Left lung (tissue), 10 donors: ENCODE measurements around the gene C3orf20. TPM values are rescaled to one million over a fixed set of nuclear protein-coding genes. Genes with fewer than 3 reads are reported as not detected.

Source experiments
- ATAC-seq: fragments of 200-7000 bp; cut with Tn5 transposase; one replicate; pipeline ENCODE4 v1.9.1; 2020; ENCODE audit warnings: moderate library complexity
- DNase-seq, 4 donors: peaks; one replicate each; pipeline ENCODE4 v3.0.0-alpha.2; 2013 to 2020
- H3K27ac ChIP-seq, 2 donors: fragments of 200-600 bp; sonication (generic) in 1 of 2; one replicate each; pipeline versions ENCODE4 v1.5.0 to v1.8.0; 2020 to 2021
- H3K27me3 ChIP-seq, 2 donors: fragments of 200-600 bp; sonication (generic) in 1 of 2; one replicate each; pipeline versions ENCODE4 v1.5.0 to v1.8.0; 2020 to 2021
- H3K36me3 ChIP-seq, 2 donors: fragments of 200-600 bp; sonication (generic) in 1 of 2; one replicate each; pipeline versions ENCODE4 v1.5.0 to v1.8.0; 2020 to 2021
- H3K4me1 ChIP-seq, 2 donors: fragments of 200-600 bp; one replicate each; pipeline ENCODE4 v1.8.0; 2021
- H3K4me3 ChIP-seq, 2 donors: fragments of 200-600 bp; sonication (generic) in 1 of 2; one replicate each; pipeline versions ENCODE4 v1.5.0 to v1.8.0; 2020 to 2021; ENCODE audit warnings: mild to moderate bottlenecking in 1 of 2
- H3K9me3 ChIP-seq, 2 donors: fragments of 200-600 bp; sonication (generic) in 1 of 2; one replicate each; pipeline versions ENCODE4 v1.5.0 to v1.8.0; 2020 to 2021
- CTCF ChIP-seq, 2 donors: fragments of 200-600 bp; sonication (generic) in 1 of 2; IDR thresholded peaks; one replicate each; pipeline versions ENCODE4 v1.5.0 to v1.8.0; 2021; ENCODE audit warnings: antibody characterized with exemption in 2 of 2
- intact Hi-C, 2 donors: fragments of 100-400 bp; cut with DNase I; formaldehyde crosslinking; loops; one replicate each; pipeline versions ENCODE4 v1.11.2 to v1.14.2; 2022
- polyA plus RNA-seq, 6 donors: library from polyadenylated mRNA; unstranded; fragments of 120-200 nt; gene quantifications; one replicate each; pipeline ENCODE4 v1.2.1, GENCODE V29; 2013; ENCODE audit not compliant: insufficient read length in 6 of 6
- total RNA-seq, 2 donors: library from RNA; stranded (reverse); fragmentation: NEBNext Ultra II Directional; extraction: Animal tissue kit (Norgen Biotek cat#: 25700); gene quantifications; one replicate each; pipeline ENCODE4 v1.2.1, GENCODE V29; 2021
- donor health status: DM: no; HTN: yes; CAD: no.
- donor health status: DM: no; HTN: no; CAD: no.

C3orf20 gene
- total and polyA plus RNA-seq, 8 donors: 0.06 to 0.31 (median 0.17) TPM; not detected in 1

- Histone ChIP-seq H3K27me3 (peaks cover 4 to 67% of the 10 kb centered on the region in 2 donors), H3K9me3 (no peaks in the 10 kb centered on the region), H3K27ac (peak overlapping the region in 1 of 2 donors; percentile 40), H3K4me3 (peak overlapping the region; percentile 7 to 58), H3K4me1 (peaks cover 0 to 14% of the 10 kb centered on the region in 2 donors), H3K36me3 (no peaks in the 10 kb centered on the region)
- no peak for ATAC-seq
- intact Hi-C loops: no loop called here
- TF ChIP-seq CTCF (IDR thresholded peaks at IDR 0.05): no peak
- DNase-seq: no peak
Observed at GRCh38 chr3:14812196-14812790, 137.4 kb downstream of the C3orf20 start.

- H3K27ac ChIP-seq: no peak overlapping the region
Observed at GRCh38 chr3:14814411-14814871, 139.5 kb downstream of the C3orf20 start.

GRCh38 chr3:14816359-14816758 lies 141.4 kb downstream of the C3orf20 start:
- peaks cover 0 to 5% of the 10 kb centered on the region in 2 donors for H3K4me1 ChIP-seq
- DNase-seq: no peak
- no peak for ATAC-seq

More at GRCh38 chr3:14814411-14814871, 139.5 kb downstream of the C3orf20 start:
- Histone ChIP-seq H3K4me3 (no peak overlapping the region), H3K4me1 (peaks cover 0 to 11% of the 10 kb centered on the region in 2 donors), H3K27me3 (peaks cover 4 to 49% of the 10 kb centered on the region in 2 donors), H3K36me3 (peaks cover 0 to 5% of the 10 kb centered on the region in 2 donors), H3K9me3 (no peaks in the 10 kb centered on the region)
- ATAC-seq: no peak
- intact Hi-C loops: no loop called here
- DNase-seq: peak in 1 of 4 donors; percentile 28
- TF ChIP-seq CTCF (IDR thresholded peaks at IDR 0.05): no peak

GRCh38 chr3:14818804-14819500 lies 144.0 kb downstream of the C3orf20 start, which contains the start of gene FGD5:
TSS of gene FGD5 (plus strand) at chr3:14818962. CDS start at chr3:14819072, 110 bp downstream.
- no peak for TF ChIP-seq CTCF (IDR thresholded peaks at IDR 0.05)
- no peak within 1 kb of the TSS for H3K27ac ChIP-seq
- no peak for ATAC-seq
- peaks cover 0 to 16% of the 10 kb centered on the region in 2 donors for H3K4me1 ChIP-seq
- H3K36me3 ChIP-seq: peaks cover 0 to 15% of the 10 kb centered on the region in 2 donors
- H3K27me3 ChIP-seq: peaks cover 0 to 8% of the 10 kb centered on the region in 2 donors
- H3K9me3 ChIP-seq: no peaks in the 10 kb centered on the region
- intact Hi-C loops: no loop called here
- H3K4me3 ChIP-seq: no peak within 1 kb of the TSS
- DNase-seq: no peak

More at GRCh38 chr3:14816359-14816758, 141.4 kb downstream of the C3orf20 start:
- Histone ChIP-seq H3K27ac (no peak overlapping the region), H3K36me3 (peaks cover 0 to 15% of the 10 kb centered on the region in 2 donors), H3K27me3 (peaks cover 0 to 32% of the 10 kb centered on the region in 2 donors), H3K9me3 (no peaks in the 10 kb centered on the region), H3K4me3 (no peak overlapping the region)
- TF ChIP-seq CTCF (IDR thresholded peaks at IDR 0.05): no peak
- intact Hi-C loops: no loop called here

GRCh38 chr3:14819671-14820070 lies 144.7 kb downstream of the C3orf20 start:
- no peaks in the 10 kb centered on the region for H3K9me3 ChIP-seq
- H3K27me3 ChIP-seq: peaks cover 0 to 2% of the 10 kb centered on the region in 2 donors
- H3K4me1 ChIP-seq: peaks cover 0 to 24% of the 10 kb centered on the region in 2 donors
- no peak overlapping the region for H3K27ac ChIP-seq
- H3K4me3 ChIP-seq: no peak overlapping the region
- intact Hi-C loops: no loop called here
- DNase-seq: no peak
- ATAC-seq: no peak
- TF ChIP-seq CTCF (IDR thresholded peaks at IDR 0.05): no peak
- H3K36me3 ChIP-seq: peaks cover 0 to 15% of the 10 kb centered on the region in 2 donors
